Keratinocyte (primary cell): ENCODE results near the gene ATP8A2. TPM values are rescaled to one million over a fixed set of nuclear protein-coding genes. Genes with fewer than 3 reads are reported as not detected.

ENCODE experiments used
- DNase-seq: peaks from one replicate; pipeline ENCODE4 v3.0.0-alpha.2; 2011; ENCODE audit warnings: low read depth, missing footprints, low spot score
- FAIRE-seq: peaks from 2 replicates; lab custom pipeline; 2011; peaks lifted over from hg19 to GRCh38; lab: Jason Lieb, UNC
- H2AFZ ChIP-seq: 2 replicates; pipeline ENCODE4 v1.6.0; 2012; ENCODE audit warnings: low read length, control low read depth, inconsistent platforms; ENCODE audit not compliant: control insufficient read depth
- H3K27ac ChIP-seq: 2 replicates; pipeline ENCODE4 v1.5.1; 2011; ENCODE audit warnings: low read length; ENCODE audit not compliant: control insufficient read depth, insufficient read depth
- H3K27me3 ChIP-seq: 3 replicates; pipeline ENCODE4 v1.6.0; 2011; ENCODE audit warnings: low read length; ENCODE audit not compliant: control insufficient read depth, insufficient read depth; ENCODE audit errors: extremely low read depth
- H3K36me3 ChIP-seq, 2 experiments: 2 replicates in 1 of 2; 3 replicates in 1 of 2; pipeline ENCODE4 v1.5.1; 2011; ENCODE audit warnings: low read length in 2 of 2, mild to moderate bottlenecking in 1 of 2; ENCODE audit not compliant: control insufficient read depth in 2 of 2, insufficient read depth in 2 of 2; ENCODE audit errors: extremely low read depth in 1 of 2
- H3K4me1 ChIP-seq: 3 replicates; pipeline ENCODE4 v1.5.1; 2011; ENCODE audit warnings: low read length; ENCODE audit not compliant: control insufficient read depth, insufficient read depth; ENCODE audit errors: extremely low read depth
- H3K4me2 ChIP-seq: 3 replicates; pipeline ENCODE4 v1.6.0; 2011; ENCODE audit warnings: low read depth, low read length; ENCODE audit not compliant: control insufficient read depth, insufficient read depth; ENCODE audit errors: extremely low read depth
- H3K4me3 ChIP-seq, 3 experiments: fragments of 200-600 bp in 1 of 3; sonication (generic) in 1 of 3; 2 replicates in 2 of 3; 3 replicates in 1 of 3; pipeline ENCODE4 v1.5.1; 2011 to 2016; ENCODE audit warnings: low read length in 3 of 3, mild to moderate bottlenecking in 3 of 3, control low read depth in 2 of 3, inconsistent platforms in 1 of 3, low read depth in 1 of 3, mixed read lengths in 1 of 3, mixed run types in 1 of 3, moderate library complexity in 1 of 3; ENCODE audit not compliant: control insufficient read depth in 2 of 3, insufficient read depth in 2 of 3; ENCODE audit errors: extremely low read depth in 1 of 3
- H3K79me2 ChIP-seq: 2 replicates; pipeline ENCODE4 v1.6.0; 2012; ENCODE audit warnings: low read length; ENCODE audit not compliant: control insufficient read depth, insufficient read depth
- H3K9ac ChIP-seq: 3 replicates; pipeline ENCODE4 v1.6.0; 2011; ENCODE audit warnings: low read length; ENCODE audit not compliant: control insufficient read depth, insufficient read depth; ENCODE audit errors: extremely low read depth
- H3K9me1 ChIP-seq: 3 replicates; pipeline ENCODE4 v1.6.0; 2011; ENCODE audit warnings: low read length; ENCODE audit not compliant: control insufficient read depth, insufficient read depth; ENCODE audit errors: extremely low read depth
- H3K9me3 ChIP-seq: 2 replicates; pipeline ENCODE4 v1.5.1; 2012; ENCODE audit warnings: low read depth, low read length; ENCODE audit not compliant: control insufficient read depth
- H4K20me1 ChIP-seq: 3 replicates; pipeline ENCODE4 v1.6.0; 2011; ENCODE audit warnings: low read length; ENCODE audit not compliant: control insufficient read depth, insufficient read depth; ENCODE audit errors: extremely low read depth
- CTCF ChIP-seq, 3 experiments: IDR thresholded peaks in 1 of 3; conservative IDR thresholded peaks in 1 of 3; optimal IDR thresholded peaks in 1 of 3; 2 replicates in 2 of 3; 3 replicates in 1 of 3; pipeline versions ENCODE3 to v1.5.1; 2011; ENCODE audit warnings: low read length in 3 of 3, mild to moderate bottlenecking in 3 of 3, moderate library complexity in 2 of 3, control low read depth in 1 of 3, inconsistent platforms in 1 of 3; ENCODE audit not compliant: insufficient read depth in 2 of 3; ENCODE audit errors: extremely low read depth in 1 of 3
- EZH2 ChIP-seq: IDR thresholded peaks from one replicate; pipeline ENCODE4 v1.6.1; 2012; ENCODE audit warnings: inconsistent platforms, mild to moderate bottlenecking, low read length, moderate library complexity
- dilution Hi-C: fragments of 300-500 bp; cut with MboI; formaldehyde crosslinking; loops from one replicate; pipeline ENCODE4 v1.7.0; 2020; ENCODE audit warnings: low sequenced_read_pairs; ENCODE audit not compliant: extremely low pct_ligation_motif_present
- polyA plus RNA-seq, 5 experiments: library from polyadenylated mRNA; depleted of rRNA in 3 of 5; stranded (reverse) in 3 of 5; stranded (forward) in 1 of 5; unstranded in 1 of 5; fragments of >200 nt; gene quantifications; 1 replicate in 1 of 5; 2 replicates in 3 of 5; 3 replicates in 1 of 5; pipeline versions ENCODE4 v1.2.1 to v1.2.3, GENCODE V29; 2011 to 2012; ENCODE audit warnings: missing spikeins in 2 of 5, low read depth in 1 of 5, low replicate concordance in 1 of 5

ATP8A2 gene
- polyA plus RNA-seq, 1 donor (not counting 4 experiments of a cell fraction or from before 2014, with no cell fraction given) = 0.16 TPM

GRCh38 chr13:26017196-26017921 lies 645.6 kb downstream of the ATP8A2 start:
- H3K9ac ChIP-seq = no peak overlapping the region
- FAIRE-seq = no peak
- TF ChIP-seq EZH2 = no peak
- no peak for TF ChIP-seq CTCF (optimal IDR thresholded peaks at IDR 0.05 in 1 of 3, IDR thresholded peaks at IDR 0.05 in 1 of 3, conservative IDR thresholded peaks at IDR 0.05 in 1 of 3; ENCODE audit: extremely low read depth in 1 of 3, insufficient read depth in 2 of 3, low read length in 3 of 3)
- H2AFZ ChIP-seq = no peak overlapping the region
- H4K20me1 ChIP-seq = no peaks in the 10 kb centered on the region
- no peak overlapping the region for H3K4me2 ChIP-seq
- no peaks in the 10 kb centered on the region for H3K36me3 ChIP-seq
- H3K4me1 ChIP-seq = peaks cover 18% of the 10 kb centered on the region
- dilution Hi-C loops = no loop called here
- H3K27me3 ChIP-seq = peaks cover under 1% of the 10 kb centered on the region
- H3K79me2 ChIP-seq = no peaks in the 10 kb centered on the region
- no peak for DNase-seq
- H3K9me1 ChIP-seq = no peaks in the 10 kb centered on the region
- no peaks in the 10 kb centered on the region for H3K9me3 ChIP-seq
- H3K4me3 ChIP-seq = no peak overlapping the region
- H3K27ac ChIP-seq = no peak overlapping the region

GRCh38 chr13:26017932-26018665 lies 646.3 kb downstream of the ATP8A2 start:
- DNase-seq (no peak), FAIRE-seq (no peak)
- Histone ChIP-seq H2AFZ (no peak overlapping the region), H3K4me1 (peaks cover 25% of the 10 kb centered on the region), H3K27ac (no peak overlapping the region), H3K9me1 (no peaks in the 10 kb centered on the region), H3K27me3 (no peaks in the 10 kb centered on the region), H3K9ac (no peak overlapping the region), H4K20me1 (no peaks in the 10 kb centered on the region), H3K4me2 (no peak overlapping the region), H3K4me3 (no peak overlapping the region), H3K9me3 (no peaks in the 10 kb centered on the region), H3K79me2 (no peaks in the 10 kb centered on the region), H3K36me3 (no peaks in the 10 kb centered on the region)
- dilution Hi-C loops = no loop called here
- TF ChIP-seq CTCF (optimal IDR thresholded peaks at IDR 0.05 in 1 of 3, IDR thresholded peaks at IDR 0.05 in 1 of 3, conservative IDR thresholded peaks at IDR 0.05 in 1 of 3; ENCODE audit: extremely low read depth in 1 of 3, insufficient read depth in 2 of 3, low read length in 3 of 3) (no peak), EZH2 (no peak)
